Type B pancreatic cell (in vitro differentiated cells): ENCODE measurements around the gene NAA16. TPM values are rescaled to one million over a fixed set of nuclear protein-coding genes. Genes with fewer than 3 reads are reported as not detected.

Source experiments
- DNase-seq: peaks from one replicate; pipeline ENCODE4 v3.0.0; 2021; ENCODE audit warnings: mixed read lengths; ENCODE audit not compliant: unreplicated experiment; ENCODE audit errors: extremely low spot score
- H3K27ac Mint-ChIP-seq: 2 replicates; pipeline ENCODE4 v1.8.0; 2021; ENCODE audit warnings: mild to moderate bottlenecking, mixed read lengths
- H3K27me3 Mint-ChIP-seq: 2 replicates; pipeline ENCODE4 v1.8.0; 2021; ENCODE audit warnings: mixed read lengths
- H3K36me3 Mint-ChIP-seq: 2 replicates; pipeline ENCODE4 v1.8.0; 2021; ENCODE audit warnings: mixed read lengths
- H3K4me1 Mint-ChIP-seq: one replicate; pipeline ENCODE4 v1.8.0; 2021; ENCODE audit warnings: mixed read lengths; ENCODE audit not compliant: unreplicated experiment
- H3K4me3 Mint-ChIP-seq: 2 replicates; pipeline ENCODE4 v1.8.0; 2021; ENCODE audit warnings: mild to moderate bottlenecking, mixed read lengths
- H3K9me3 Mint-ChIP-seq: 2 replicates; pipeline ENCODE4 v1.8.0; 2021; ENCODE audit warnings: mixed read lengths
- total RNA-seq: library from RNA; stranded (reverse); gene quantifications from 2 replicates; pipeline ENCODE4 v1.2.1, GENCODE V29; 2021; ENCODE audit warnings: low replicate concordance
- TF ChIP-seq, protein P1 (sequence below): fragments of 200-600 bp; sonication (generic); conservative IDR thresholded peaks from 2 replicates; pipeline ENCODE4 v1.5.0; 2021; ENCODE audit warnings: antibody characterized with exemption, mild to moderate bottlenecking

Gene NAA16
- total RNA-seq, 1 donor from 2014 or later = 44.6 TPM

- Mint-ChIP-seq H3K27ac (no peak overlapping the region), H3K9me3 (no peaks in the 10 kb centered on the region), H3K4me1 (no peaks in the 10 kb centered on the region), H3K27me3 (no peaks in the 10 kb centered on the region), H3K36me3 (no peaks in the 10 kb centered on the region), H3K4me3 (no peak overlapping the region)
- no peak for DNase-seq
- TF ChIP-seq, protein P1, sequence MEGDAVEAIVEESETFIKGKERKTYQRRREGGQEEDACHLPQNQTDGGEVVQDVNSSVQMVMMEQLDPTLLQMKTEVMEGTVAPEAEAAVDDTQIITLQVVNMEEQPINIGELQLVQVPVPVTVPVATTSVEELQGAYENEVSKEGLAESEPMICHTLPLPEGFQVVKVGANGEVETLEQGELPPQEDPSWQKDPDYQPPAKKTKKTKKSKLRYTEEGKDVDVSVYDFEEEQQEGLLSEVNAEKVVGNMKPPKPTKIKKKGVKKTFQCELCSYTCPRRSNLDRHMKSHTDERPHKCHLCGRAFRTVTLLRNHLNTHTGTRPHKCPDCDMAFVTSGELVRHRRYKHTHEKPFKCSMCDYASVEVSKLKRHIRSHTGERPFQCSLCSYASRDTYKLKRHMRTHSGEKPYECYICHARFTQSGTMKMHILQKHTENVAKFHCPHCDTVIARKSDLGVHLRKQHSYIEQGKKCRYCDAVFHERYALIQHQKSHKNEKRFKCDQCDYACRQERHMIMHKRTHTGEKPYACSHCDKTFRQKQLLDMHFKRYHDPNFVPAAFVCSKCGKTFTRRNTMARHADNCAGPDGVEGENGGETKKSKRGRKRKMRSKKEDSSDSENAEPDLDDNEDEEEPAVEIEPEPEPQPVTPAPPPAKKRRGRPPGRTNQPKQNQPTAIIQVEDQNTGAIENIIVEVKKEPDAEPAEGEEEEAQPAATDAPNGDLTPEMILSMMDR = peak; percentile 42
Observed at GRCh38 chr13:41411522-41411921, 100.5 kb downstream of the NAA16 start.

GRCh38 chr13:41413872-41414271, 102.8 kb downstream of the NAA16 start:
- peaks cover 4% of the 10 kb centered on the region for H3K4me1 Mint-ChIP-seq
- H3K9me3 Mint-ChIP-seq = peaks cover 6% of the 10 kb centered on the region
- H3K36me3 Mint-ChIP-seq = no peaks in the 10 kb centered on the region
- DNase-seq = no peak
- H3K27ac Mint-ChIP-seq = no peak overlapping the region
- no peak overlapping the region for H3K4me3 Mint-ChIP-seq
- TF ChIP-seq, protein P1 = no peak
- H3K27me3 Mint-ChIP-seq = no peaks in the 10 kb centered on the region

- Mint-ChIP-seq H3K27ac (no peak overlapping the region), H3K4me3 (no peak overlapping the region), H3K36me3 (no peaks in the 10 kb centered on the region), H3K4me1 (peaks cover 4% of the 10 kb centered on the region), H3K27me3 (no peaks in the 10 kb centered on the region), H3K9me3 (peaks cover 6% of the 10 kb centered on the region)
- DNase-seq = no peak
- TF ChIP-seq, protein P1 = no peak
Observed at GRCh38 chr13:41416276-41416675, 105.2 kb downstream of the NAA16 start.

DNA sequence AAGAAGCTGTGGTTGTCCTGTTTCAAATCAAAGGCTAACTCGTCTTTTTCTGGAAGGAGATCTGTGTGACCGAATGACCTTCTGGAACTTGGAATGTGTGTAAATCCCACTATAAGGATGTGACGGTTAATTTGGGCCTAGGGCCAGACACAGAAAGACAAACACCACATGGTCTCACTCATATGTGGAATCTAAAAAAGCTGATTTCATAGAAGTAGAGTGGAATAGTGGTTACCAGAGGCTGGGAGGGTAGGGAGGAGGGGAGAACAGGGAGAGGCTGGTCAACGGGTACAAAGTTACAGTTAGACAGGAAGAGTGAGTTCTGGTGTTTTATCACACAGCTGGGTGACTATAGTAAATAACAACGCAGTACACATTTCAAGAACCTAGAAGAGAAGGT, 107.0 kb downstream of the NAA16 start:
- Mint-ChIP-seq H3K9me3 (peaks cover 6% of the 10 kb centered on the region), H3K4me3 (no peak overlapping the region), H3K4me1 (peaks cover 4% of the 10 kb centered on the region), H3K27me3 (no peaks in the 10 kb centered on the region), H3K27ac (no peak overlapping the region), H3K36me3 (no peaks in the 10 kb centered on the region)
- TF ChIP-seq, protein P1 = no peak
- DNase-seq = no peak

DNA sequence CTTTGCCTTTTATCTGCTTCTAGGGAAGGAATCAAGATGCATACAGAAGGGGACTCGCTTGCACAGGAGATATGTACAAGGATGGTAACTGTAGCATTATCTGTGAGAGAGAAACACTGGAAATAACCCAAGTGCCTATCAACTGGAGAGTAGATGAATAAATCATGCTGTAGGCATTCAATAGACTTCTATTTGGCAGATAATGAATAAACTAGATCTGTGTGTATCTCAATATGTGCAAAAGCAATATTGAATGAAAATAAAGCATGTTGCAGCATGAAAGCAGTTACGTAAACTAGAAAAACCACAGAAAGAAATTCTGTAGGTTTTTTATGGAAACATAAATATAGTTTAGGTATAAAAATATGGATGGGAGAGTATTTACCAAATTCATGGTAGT, 107.7 kb downstream of the NAA16 start:
- Mint-ChIP-seq H3K27ac (no peak overlapping the region), H3K9me3 (peaks cover 6% of the 10 kb centered on the region), H3K36me3 (no peaks in the 10 kb centered on the region), H3K4me3 (no peak overlapping the region), H3K4me1 (peaks cover 4% of the 10 kb centered on the region), H3K27me3 (no peaks in the 10 kb centered on the region)
- TF ChIP-seq, protein P1 = no peak
- no peak for DNase-seq

- no peak overlapping the region for H3K27ac Mint-ChIP-seq
Observed at GRCh38 chr13:41419206-41419605, 108.1 kb downstream of the NAA16 start.

More at GRCh38 chr13:41419206-41419605, 108.1 kb downstream of the NAA16 start:
- no peak overlapping the region for H3K4me3 Mint-ChIP-seq
- H3K36me3 Mint-ChIP-seq = no peaks in the 10 kb centered on the region
- TF ChIP-seq, protein P1 = no peak
- DNase-seq = no peak
- peaks cover 6% of the 10 kb centered on the region for H3K9me3 Mint-ChIP-seq
- H3K27me3 Mint-ChIP-seq = no peaks in the 10 kb centered on the region
- peaks cover 4% of the 10 kb centered on the region for H3K4me1 Mint-ChIP-seq
